HG03442 (cell line): ENCODE results near the gene SLC13A4.
"Not testable (repeated sequence)": the region's sequence is repeated elsewhere in the genome, so short reads cannot be mapped to it uniquely, and the experiment has no call there.

ENCODE experiments used
- ATAC-seq: cut with Tn5 transposase; IDR thresholded peaks from one replicate; pipeline ENCODE4 v1.9.1; 2021; ENCODE audit warnings: mild to moderate bottlenecking, moderate library complexity; ENCODE audit not compliant: unreplicated experiment

Gene SLC13A4

DNA sequence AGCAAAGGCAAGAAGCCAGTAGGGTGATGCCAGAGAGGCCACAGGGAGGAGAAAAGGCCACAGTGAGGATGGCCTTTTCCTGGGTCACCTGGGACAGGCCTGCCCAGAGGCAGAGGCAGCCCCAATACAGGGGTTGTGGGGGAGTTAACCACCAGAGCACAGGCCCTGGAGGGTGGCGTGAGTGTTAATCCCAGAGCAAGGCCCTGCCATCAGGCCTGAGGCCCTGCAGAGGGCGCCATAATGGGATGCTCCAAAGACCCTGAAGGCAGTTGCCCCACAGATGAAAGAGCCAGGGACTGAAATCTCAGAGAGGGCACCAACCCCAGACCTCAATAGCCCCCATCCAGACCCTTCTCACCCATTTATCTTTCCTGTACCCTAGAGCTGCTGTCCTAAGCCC, 23.9 kb downstream of the SLC13A4 start:
- no peak for ATAC-seq

DNA sequence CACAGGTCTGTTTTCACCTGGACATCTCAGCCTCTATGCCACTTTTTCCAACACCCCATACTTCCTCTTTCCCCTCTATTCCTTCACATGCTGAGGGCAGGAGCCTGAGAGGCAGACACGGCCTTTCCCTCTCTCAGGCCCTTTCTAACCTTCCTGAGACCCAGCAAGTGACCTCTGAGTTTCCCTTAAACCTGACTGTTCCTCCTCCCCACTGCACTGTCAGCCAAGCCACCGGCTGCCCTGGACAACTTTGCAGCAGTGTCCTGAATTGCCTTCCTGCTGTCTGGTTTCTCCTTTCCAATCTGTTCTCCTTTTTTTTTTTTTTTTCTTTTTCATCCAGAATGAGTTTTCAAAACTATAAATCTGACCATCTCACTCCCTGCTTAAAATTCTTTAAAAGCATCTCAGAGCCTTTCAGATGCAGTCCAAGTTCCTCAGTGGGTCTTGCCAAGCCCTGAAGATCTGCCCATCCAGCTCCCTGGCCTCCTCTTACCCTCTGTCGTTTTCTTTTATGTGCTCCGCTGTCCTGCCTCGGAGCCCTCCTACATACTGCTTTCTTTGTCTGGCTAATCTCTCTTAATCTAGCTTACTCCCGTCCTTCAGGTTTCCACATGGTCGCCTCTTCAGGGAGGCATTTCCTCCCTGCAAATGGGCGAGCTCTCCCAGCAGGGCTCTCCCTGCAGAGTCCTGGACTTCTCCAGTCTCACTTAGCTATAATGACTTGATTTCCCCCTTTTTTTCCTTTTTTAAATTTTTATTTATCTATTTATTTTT, 30.5 kb downstream of the SLC13A4 start:
- ATAC-seq, result no peak

DNA sequence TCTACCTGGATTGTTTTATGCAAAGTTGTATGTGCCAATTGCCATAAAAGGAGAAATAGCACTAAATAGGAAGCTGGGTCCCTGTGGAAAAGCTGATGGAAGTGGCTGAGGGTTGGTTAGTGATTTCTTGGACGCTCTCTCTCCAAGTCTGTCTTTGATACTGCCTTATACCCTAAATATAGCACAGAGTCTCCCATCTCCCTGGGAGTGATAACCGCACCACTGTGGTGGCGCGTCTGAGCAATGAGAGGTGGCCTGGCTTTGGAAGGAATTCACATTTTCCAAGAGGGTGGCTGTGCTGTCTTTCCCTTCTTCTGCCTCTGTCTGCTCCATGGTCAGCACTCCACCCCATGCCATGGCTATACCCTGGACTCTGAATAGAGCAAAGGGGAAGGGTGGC, 34.4 kb downstream of the SLC13A4 start:
- no peak for ATAC-seq

DNA sequence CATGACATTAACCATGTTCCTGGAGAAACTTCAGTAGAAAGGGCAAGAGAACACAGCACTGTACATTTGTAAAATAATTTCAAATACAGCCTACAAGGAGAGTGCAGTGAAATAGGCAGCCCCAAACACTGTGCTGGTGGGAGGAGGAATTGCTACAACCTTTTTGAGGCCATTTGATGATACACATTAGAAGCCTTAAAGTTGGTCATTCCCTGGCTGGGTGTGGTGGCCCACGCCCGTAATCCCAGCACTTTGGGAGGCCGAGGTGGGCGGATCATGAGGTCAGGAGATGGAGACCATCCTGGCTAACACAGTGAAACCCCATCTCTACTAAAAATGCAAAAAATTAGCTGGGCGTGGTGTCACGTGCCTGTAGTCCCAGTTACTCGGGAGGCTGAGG, 35.4 kb downstream of the SLC13A4 start:
- ATAC-seq, result not testable (repeated sequence)

DNA sequence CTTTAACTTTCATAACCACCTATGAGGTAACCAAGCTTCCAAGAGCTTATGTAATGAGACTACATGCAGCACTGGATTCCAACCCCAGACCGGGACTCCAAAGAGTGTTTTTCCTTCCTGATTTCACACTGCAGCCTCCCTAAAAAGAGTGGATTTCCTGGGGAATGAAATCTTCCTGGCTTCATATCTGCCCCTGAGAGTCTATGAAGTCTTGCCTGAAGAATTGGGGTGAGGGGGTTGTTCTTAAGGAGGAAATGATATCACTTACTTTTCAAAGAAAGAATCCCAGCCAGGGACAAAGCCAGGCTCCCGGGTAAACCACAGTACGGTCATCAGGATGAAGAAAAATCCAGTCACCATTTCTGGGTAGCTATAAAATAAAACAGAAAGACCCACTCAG, 35.9 kb downstream of the SLC13A4 start:
- no peak for ATAC-seq

DNA sequence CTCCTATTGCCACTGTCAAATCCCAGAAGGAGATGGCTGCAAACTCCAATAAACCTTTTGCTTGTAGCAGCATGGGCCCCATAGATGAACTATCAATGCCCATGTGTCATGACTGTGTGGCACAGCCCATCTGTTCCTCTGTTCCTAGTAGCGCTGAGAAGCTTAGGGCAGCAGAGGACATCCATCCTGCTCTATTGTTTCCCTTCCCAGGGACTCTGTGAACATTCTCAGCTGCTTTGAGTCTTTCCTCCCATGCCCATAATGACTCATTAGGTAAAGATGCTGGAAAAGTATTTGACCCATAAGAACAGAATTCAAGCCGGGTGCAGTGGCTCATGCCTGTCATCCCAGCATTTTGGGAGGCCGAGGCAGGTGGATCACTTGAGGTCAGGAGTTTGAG, 37.4 kb downstream of the SLC13A4 start:
- no peak for ATAC-seq

DNA sequence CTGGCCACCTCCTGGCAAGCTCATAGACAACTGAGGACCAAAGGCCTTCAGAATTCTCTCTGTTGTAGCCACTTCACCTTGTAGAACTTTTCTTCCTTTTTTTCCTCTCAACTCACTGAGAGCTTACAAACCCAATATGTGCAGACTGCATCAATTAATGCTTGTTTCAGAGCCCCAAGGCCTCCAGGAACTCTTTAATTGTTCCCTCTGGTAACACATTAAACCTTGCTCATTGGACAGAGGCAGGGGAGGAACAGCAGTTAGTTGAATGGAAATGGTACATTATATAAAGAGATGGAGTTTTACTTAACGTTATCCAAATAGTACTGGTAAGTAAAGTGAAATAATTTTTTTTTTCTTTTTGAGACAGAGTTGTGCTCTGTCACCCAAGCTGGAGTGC, 40.5 kb downstream of the SLC13A4 start:
- ATAC-seq, result no peak

DNA sequence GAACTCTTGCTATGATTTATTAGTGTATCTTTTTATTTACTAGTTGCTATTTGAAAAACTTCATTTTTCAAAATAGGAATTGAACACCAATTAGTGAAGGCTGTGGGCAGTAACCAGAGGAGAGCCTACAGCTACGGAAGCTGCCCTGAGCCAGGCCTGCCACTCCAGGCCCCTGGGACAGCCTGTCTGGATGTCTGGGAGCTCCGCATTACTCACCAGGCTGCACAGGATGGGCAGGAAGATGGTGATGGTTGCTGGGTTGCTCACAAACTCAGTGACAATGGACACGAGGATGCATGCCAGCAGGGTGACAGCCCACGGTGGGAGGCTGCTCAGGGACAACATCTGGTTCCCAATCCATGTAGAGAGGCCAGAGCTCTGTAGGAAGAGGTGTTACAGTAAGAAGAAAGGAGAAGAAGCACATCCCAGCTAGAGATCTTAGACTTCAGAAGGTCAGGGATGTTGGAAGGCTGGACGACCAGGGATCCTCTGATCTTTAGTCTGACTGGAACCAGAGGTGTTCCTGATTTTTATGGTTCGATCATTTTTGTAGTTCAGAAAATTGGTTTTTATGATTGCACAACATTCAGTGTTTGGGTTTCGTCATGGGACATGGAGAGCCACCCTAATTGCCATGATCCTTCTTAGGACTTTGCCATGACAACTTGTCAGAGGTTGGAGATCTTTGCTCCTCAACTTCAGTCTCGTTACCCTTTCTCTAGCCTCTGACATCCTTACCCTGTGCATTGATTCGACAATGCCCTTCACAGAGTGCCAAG, 42.5 kb downstream of the SLC13A4 start:
- ATAC-seq, result no peak

DNA sequence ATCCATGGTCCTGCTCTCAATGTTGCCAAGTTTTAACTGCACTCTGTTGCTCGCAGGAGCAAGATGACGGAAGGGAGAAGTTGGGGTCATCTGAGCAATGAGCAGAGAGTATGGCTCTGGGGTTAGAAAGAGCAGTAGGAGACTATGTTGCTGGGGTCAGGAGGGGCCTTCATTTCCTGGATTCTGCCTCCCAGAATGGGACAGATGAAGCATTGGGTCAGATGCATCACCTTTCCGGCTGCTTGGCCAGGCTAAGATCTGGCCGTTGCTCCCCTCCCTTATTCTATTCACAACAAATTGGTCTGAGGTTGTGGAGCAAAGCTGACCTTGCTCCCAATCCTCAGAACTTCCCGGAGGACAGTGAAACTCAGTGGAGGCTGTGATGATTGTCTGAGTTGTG, 43.3 kb downstream of the SLC13A4 start:
- no peak for ATAC-seq

DNA sequence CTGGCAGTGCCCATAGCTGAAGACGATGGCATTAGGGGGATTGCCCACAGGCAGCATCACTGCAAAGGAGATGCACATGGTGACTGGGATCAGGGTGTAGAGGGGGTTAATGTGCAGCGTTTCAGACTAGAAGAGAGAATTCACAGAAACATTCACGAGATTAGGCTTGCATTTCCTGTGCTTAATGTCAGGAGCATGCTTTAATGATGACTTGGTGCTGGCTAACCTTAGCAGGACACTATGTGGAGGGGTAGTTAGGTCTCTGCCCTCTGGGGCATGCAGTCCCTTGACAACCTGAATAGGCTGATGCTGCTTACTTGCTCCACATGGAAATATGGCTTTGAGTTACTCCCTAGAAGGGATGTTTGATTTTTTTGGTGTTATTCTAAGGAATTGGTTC, 43.9 kb downstream of the SLC13A4 start:
- ATAC-seq, result no peak

DNA sequence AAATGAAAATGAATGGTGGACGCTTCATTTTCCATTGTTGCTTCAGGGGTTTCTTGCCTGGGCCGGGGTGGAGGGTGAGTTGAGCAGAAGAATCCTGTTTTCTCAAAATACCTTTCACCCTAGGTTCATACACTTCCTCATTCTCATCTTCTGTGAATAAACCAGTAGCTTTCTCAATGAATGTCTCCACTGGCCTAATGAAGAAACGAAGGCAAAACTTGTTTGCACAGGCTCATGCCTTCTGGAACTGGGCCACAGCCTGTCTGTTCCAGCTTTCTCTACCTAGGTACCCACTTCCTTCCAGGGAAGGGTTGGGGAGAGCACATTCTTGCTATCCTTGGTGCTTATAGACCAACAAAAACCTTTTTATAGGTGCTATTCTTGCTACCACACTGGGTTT, 44.4 kb downstream of the SLC13A4 start:
- no peak for ATAC-seq

DNA sequence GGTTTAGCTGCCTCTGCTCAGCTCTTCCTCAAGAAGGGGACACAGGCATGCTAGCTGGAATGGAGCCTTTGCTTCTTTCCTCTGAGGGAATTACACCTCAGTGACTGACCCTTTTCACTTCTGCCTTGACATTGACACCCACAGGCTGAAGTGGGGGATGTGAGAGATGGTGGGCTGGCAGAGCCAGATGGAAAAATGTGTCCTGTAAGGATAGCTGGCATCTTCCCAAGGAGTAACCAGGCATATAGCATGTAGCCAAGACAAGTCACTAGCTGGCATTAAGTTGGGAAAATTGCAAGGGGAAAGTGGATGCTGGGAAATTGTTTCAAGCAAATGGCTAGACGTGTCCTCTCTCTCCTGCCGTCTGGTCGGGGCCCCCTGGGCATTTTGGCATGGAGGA, 45.8 kb downstream of the SLC13A4 start:
- no peak for ATAC-seq

DNA sequence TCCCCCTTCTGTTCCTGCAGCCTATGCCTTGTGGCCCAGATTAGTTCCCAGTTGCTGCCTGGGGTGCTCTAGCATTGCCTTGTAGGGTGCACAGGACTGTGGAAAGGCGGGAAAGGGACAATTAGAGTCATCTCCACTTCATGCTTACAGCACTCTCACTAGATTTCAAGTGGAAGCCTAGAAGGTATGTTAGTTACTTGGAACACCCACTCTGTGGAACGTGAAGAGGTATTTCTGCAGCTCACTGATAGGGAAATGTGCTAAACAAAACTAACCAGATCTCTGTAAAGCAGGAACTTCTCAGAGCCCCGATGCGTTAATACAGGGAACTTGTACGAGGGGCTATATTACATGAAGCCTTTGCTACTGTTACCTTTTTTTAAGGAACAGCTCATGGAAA, 46.2 kb downstream of the SLC13A4 start:
- no peak for ATAC-seq

DNA sequence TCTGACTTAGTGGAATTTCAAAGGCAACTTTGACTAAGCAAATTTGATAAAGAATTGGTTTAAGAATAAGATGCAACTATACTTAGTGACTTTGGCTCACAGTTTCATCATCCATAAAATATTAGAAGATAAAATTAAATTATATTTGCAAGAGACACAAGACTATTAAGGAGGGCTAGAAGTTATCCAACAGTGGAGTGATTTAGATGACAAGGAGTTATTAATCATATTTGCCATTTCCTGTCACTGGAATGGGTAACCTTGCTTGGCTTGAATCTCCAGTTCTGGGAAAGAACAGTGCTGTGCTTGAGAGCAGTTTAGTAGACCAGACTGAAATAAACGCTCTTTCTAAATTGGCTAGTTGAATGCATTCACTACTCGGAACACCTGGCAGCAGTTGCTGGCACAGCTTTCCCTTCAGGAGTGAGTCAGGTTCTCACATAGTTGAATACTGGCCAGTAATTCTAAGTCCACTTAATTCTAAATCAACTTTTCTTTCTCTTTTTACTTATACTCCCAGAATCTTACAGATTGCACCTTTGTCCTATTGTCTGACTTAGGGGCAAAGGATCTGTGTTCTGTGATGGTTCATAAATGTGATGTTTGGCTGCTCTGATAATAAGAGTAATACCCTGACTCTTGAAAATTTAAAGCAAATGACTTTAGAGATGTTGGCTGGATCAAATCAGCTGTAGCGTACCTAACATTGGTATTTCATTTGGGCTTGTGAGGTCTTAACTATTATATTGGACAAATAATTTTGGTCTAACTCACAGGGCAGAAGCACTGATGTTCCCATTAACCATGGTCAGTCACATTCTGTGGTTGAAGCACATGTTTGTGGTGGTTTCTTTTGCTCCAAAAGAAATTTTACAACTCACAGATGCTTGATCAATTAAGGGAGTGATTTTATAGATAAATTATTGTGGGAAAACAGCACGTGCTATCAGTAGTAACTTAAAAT, 49.1 kb downstream of the SLC13A4 start:
- ATAC-seq, result no peak

DNA sequence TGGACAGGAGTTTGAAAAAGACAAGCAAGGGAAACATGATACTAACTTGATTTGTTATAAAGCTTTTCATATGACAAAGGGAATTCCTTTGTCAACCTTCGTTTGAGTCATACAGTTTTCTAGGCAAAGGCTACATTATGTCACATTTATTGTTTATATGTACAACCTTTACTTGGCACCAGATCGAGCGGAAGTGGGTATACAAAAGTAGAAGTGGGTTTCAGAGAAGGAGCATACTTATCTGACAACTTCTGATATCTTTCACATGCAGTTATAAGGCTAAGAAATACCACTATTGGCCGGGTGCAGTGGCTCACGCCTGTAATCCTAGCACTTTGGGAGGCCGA, 54.7 kb downstream of the SLC13A4 start:
- ATAC-seq, result no peak

DNA sequence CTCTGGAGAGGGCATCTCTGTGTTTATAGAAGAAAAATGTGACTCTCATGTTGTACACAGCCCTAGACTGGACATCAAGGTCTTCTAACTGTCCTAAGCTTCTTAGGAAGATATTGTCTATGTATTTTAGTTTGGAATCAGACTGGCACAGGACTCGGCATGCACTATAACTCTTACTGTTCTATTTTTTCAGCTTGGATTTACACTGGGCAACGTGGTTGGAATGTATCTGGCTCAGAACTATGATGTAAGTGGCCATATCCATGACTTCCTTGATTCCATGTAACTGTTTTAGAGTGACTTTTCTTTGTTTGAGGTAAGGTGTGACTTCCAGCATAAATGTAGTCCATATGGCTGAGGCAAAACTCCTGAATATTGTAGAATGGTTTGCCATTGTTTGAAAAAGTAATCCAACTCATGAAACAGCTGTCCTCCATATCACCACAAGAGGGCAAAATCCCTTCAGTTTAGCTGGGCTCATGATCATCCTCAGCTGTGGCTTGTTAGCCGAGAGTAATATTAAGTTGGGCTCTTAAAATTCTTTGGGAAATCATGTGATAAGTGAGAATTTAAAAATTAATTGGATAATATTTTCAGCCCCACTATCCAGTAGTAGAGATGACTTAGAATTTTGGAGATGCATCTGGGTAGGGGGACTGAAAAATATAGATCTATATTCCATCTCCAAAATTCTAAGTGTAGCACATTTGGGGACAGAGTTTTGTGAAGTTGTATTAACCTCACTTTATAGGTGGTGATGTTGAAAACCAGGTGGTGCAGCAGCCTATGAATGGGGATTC, 55.2 kb downstream of the SLC13A4 start:
- ATAC-seq, result peak; percentile 79

DNA sequence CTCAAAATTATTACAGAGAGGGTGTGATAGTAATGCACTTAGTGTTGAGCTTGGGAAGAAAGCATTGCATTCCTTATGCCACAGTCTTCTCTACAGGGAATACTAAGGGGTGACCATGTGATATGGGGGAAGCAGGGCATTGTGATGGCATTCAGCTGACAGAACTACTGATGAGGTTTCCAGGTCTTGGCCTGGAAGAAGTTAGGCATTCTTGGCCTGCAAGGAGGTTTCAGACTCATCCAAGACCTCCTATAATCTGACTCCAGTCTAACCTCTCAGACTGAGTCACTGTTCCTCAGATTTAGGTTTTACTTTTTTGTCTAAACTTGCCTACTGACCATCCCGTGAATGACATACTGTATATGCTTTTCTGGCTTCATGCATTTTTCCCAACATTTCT, 57.8 kb downstream of the SLC13A4 start:
- ATAC-seq, result no peak

DNA sequence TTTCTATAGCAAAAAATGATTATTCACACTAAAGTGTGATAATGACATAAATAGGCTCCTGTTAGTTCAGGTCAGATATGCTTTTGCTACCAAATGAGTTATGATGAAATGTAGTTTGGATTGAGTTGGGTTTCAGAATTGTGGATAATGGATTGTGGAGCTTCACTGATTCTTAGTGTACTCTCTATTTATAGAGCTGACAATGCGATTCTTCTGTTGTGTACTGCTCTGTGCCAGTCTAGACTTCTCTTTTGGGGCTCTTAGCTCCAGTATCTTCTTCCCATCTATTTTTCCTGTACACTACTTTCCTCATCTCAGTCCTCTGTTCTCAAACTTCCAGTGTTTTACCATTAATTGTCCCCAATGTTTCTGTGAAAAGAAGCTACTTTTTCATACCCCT, 58.2 kb downstream of the SLC13A4 start:
- ATAC-seq, result no peak

DNA sequence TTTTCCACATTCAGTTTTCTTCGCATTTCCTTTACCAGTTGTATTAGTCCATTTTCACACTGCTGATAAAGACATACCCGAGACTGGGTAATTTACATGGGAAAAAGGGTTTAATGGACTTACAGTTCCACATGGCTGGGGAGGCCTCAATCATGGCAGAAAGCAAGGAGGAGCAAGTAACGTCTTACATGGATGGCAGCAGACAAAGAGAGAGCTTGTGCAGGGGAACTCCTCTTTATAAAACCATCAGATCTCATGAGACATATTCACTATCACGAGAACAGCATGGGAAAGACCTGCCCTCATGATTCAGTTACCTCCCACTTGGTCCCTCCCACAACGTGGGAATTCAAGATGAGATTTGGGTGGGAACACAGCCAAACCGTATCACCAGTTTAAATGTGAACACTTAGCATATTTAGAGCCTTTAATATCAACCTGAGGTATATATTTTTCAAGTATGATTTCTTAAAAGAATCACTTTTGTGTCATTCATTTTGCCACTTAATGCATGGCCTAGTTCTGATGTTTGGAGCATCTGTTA, 59.1 kb downstream of the SLC13A4 start:
- ATAC-seq, result not testable (repeated sequence)

DNA sequence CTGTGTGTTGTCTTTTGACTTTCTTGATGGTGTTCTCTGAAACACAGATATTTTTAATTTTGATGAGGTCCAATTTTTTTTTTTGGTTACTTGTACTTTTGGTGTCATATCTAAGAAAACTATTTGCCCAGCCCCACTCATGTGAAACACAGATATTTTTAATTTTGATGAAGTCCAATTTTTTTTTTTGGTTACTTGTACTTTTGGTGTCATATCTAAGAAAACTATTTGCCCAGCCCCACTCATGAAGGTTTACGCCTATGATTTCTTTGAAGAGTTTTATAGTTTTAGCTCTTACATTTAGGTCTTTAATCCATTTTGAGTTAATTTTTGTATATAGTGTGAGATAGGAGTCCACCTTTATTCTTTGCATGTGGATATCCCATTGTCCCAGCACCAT, 60.4 kb downstream of the SLC13A4 start:
- ATAC-seq, result not testable (repeated sequence)
